GM12892 (cell line): ENCODE results near the gene CNOT6L.

Experiments
- POLR2A ChIP-seq: IDR thresholded peaks from 2 replicates; pipeline ENCODE4 v1.6.1; 2011; ENCODE audit warnings: low read depth, low read length, control low read depth
- POLR2AphosphoS5 ChIP-seq: IDR thresholded peaks from 2 replicates; pipeline ENCODE4 v1.6.1; 2011; ENCODE audit warnings: low read depth, low read length, control low read depth

GRCh38 chr4:77734928-77735327 lies 84.2 kb downstream of the CNOT6L start:
- TF ChIP-seq POLR2AphosphoS5: no peak
- TF ChIP-seq POLR2A: no peak
